A673 (cell line): ENCODE data around the gene PYGM.

Experiments
- EZH2 ChIP-seq: fragments of 200-600 bp; sonication (generic); IDR thresholded peaks from 2 replicates; pipeline ENCODE4 v1.6.1; 2017; ENCODE audit warnings: borderline replicate concordance, low read depth, mild to moderate bottlenecking, mixed read lengths, antibody characterized with exemption, low read length; ENCODE audit not compliant: poor library complexity, severe bottlenecking
- TF ChIP-seq, protein P1 (sequence below): fragments of 300-800, 200-600 bp; sonication (generic); conservative IDR thresholded peaks from 2 replicates; pipeline ENCODE4 v1.5.1; 2017; ENCODE audit warnings: low read depth, mild to moderate bottlenecking, antibody characterized with exemption, low read length, moderate library complexity, mixed read lengths

DNA sequence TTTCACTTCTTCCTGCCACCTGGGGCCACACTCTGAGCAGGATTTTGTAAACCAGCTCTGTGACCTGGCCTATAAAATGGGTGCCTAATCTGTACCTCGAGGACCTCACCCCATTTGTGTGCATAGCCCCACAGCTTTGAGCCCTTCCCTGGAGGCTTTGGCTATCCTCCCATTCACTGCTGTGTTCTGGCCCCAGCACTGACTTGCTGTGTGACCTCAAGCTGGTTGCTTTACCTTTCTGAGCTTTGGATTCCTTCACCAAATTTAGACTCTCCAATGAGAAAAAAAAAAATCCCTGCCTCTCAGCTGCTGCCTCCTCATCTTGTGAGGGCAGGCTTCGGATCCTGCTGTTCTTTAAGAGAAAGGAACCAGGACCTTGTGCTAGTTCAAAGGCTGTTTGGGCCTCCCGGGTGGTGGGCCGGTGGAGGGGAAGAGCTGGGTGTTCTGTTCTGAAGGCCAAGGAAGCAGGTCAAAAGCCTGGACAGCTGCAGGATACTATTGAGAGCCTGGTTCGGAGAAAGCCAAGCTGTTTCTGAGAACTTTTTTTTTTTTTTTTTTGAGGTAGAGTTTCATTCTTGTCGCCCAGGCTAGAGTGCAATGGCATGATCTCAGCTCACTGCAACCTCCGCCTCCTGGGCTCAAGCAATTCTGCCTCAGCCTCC is 1.1 kb upstream of the PYGM start:
- TF ChIP-seq, protein P1, sequence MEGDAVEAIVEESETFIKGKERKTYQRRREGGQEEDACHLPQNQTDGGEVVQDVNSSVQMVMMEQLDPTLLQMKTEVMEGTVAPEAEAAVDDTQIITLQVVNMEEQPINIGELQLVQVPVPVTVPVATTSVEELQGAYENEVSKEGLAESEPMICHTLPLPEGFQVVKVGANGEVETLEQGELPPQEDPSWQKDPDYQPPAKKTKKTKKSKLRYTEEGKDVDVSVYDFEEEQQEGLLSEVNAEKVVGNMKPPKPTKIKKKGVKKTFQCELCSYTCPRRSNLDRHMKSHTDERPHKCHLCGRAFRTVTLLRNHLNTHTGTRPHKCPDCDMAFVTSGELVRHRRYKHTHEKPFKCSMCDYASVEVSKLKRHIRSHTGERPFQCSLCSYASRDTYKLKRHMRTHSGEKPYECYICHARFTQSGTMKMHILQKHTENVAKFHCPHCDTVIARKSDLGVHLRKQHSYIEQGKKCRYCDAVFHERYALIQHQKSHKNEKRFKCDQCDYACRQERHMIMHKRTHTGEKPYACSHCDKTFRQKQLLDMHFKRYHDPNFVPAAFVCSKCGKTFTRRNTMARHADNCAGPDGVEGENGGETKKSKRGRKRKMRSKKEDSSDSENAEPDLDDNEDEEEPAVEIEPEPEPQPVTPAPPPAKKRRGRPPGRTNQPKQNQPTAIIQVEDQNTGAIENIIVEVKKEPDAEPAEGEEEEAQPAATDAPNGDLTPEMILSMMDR = no peak
- TF ChIP-seq EZH2 = no peak
